Panc1 (cell line): ENCODE data around the gene FBXW11.

Source experiments
- CTCF ChIP-seq: fragments of 450-650 bp; IDR thresholded peaks from 2 replicates; pipeline ENCODE4 v1.5.1; 2017; ENCODE audit warnings: mild to moderate bottlenecking
- POLR2AphosphoS5 ChIP-seq: IDR thresholded peaks from 2 replicates; pipeline ENCODE4 v1.6.1; 2012; ENCODE audit warnings: mild to moderate bottlenecking, low read depth, low read length, moderate library complexity
- REST ChIP-seq, 2 experiments: IDR thresholded peaks; 2 replicates each; pipeline ENCODE4 v1.6.1; 2011 to 2012; ENCODE audit warnings: low read depth in 2 of 2, control low read depth in 1 of 2, low read length in 1 of 2, mild to moderate bottlenecking in 1 of 2, moderate library complexity in 1 of 2; ENCODE audit not compliant: insufficient read depth in 1 of 2
- SIN3A ChIP-seq: IDR thresholded peaks from 2 replicates; pipeline ENCODE4 v1.6.1; 2012; ENCODE audit warnings: low read depth, mild to moderate bottlenecking, low read length, moderate library complexity, borderline replicate concordance; ENCODE audit not compliant: insufficient read depth
- TCF7L2 ChIP-seq: IDR thresholded peaks from 2 replicates; pipeline ENCODE4 v1.6.1; 2011; ENCODE audit warnings: mild to moderate bottlenecking, low read depth, low read length, inconsistent platforms

GRCh38 chr5:171895081-171895480, 111.4 kb downstream of the FBXW11 start:
- TF ChIP-seq CTCF (no peak), POLR2AphosphoS5 (no peak), TCF7L2 (no peak), REST (IDR thresholded peaks at IDR 0.05; ENCODE audit: insufficient read depth in 1 of 2, low read depth in 2 of 2, low read length in 1 of 2) (no peak), SIN3A (no peak)
